ENCODE data around the gene MCUR1. TPM values are rescaled to one million over a fixed set of nuclear protein-coding genes. Genes with fewer than 3 reads are reported as not detected.
"Not testable (repeated sequence)": the region's sequence is repeated elsewhere in the genome, so short reads cannot be mapped to it uniquely, and the experiment has no call there.

MCUR1 gene
- total and polyA plus RNA-seq, 2 donors from 2014 or later, result 24.1 to 39.8 TPM

GRCh38 chr6:13832778-13833177 lies 18.4 kb upstream of the MCUR1 start:
- intact Hi-C loops (cut with DNase I), result no loop called here
- Histone ChIP-seq H3K27ac (ENCODE audit: low read depth in 2 of 2, low read length in 2 of 2) (no peak overlapping the region), H3K4me1 (ENCODE audit: control insufficient read depth in 2 of 3, insufficient read depth in 2 of 3, low read depth in 1 of 3, low read length in 3 of 3) (no peaks in the 10 kb centered on the region), H3K27me3 (ENCODE audit: control insufficient read depth, insufficient read depth, low read length) (no peaks in the 10 kb centered on the region), H3K9ac (ENCODE audit: low read length in 3 of 3) (no peak overlapping the region), H3K36me3 (ENCODE audit: control insufficient read depth in 2 of 3, insufficient read depth in 3 of 3, low read length in 3 of 3) (no peaks in the 10 kb centered on the region), H3K9me3 (ENCODE audit: control insufficient read depth in 2 of 3, insufficient read depth in 1 of 3, low read length in 3 of 3) (no peaks in the 10 kb centered on the region), H3K4me3 (ENCODE audit: low read length in 3 of 3) (no peak overlapping the region)
- no peak for TF ChIP-seq CTCF (IDR thresholded peaks at IDR 0.05; ENCODE audit: borderline replicate concordance, extremely low read depth, insufficient read depth)
- DNase-seq (no peak), FAIRE-seq (no peak)

GRCh38 chr6:13831615-13832014 lies 17.3 kb upstream of the MCUR1 start:
- H3K4me1 ChIP-seq (ENCODE audit: control insufficient read depth in 2 of 3, insufficient read depth in 2 of 3, low read depth in 1 of 3, low read length in 3 of 3), result no peaks in the 10 kb centered on the region
- intact Hi-C loops (cut with DNase I), result no loop called here
- no peak for DNase-seq
- no peak for TF ChIP-seq CTCF (IDR thresholded peaks at IDR 0.05; ENCODE audit: borderline replicate concordance, extremely low read depth, insufficient read depth)
- H3K36me3 ChIP-seq (ENCODE audit: control insufficient read depth in 2 of 3, insufficient read depth in 3 of 3, low read length in 3 of 3), result no peaks in the 10 kb centered on the region
- H3K9me3 ChIP-seq (ENCODE audit: control insufficient read depth in 2 of 3, insufficient read depth in 1 of 3, low read length in 3 of 3), result no peaks in the 10 kb centered on the region
- no peak overlapping the region for H3K9ac ChIP-seq (ENCODE audit: low read length in 3 of 3)
- no peaks in the 10 kb centered on the region for H3K27me3 ChIP-seq (ENCODE audit: control insufficient read depth, insufficient read depth, low read length)
- H3K27ac ChIP-seq (ENCODE audit: low read depth in 2 of 2, low read length in 2 of 2), result no peak overlapping the region
- no peak for FAIRE-seq
- no peak overlapping the region for H3K4me3 ChIP-seq (ENCODE audit: low read length in 3 of 3)

DNA sequence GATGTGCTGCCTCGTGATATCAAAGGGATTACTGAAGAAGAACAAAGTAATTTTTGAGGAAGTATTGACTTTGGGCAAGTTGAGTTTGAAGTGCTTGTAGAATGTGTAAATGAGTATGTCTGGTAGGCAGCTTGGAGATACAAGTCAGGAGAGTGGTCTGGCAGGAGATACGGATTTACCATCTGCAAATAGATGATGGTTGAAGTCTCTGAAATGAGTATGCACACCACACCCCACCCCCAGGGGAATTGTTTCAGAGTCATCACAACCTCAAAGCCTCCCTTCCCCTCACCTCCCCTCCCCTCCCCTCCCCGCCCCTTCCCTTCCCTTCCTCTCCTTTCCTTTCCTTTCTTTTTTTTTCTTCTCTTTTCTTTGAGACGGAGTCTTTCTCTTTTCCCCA lies 16.4 kb upstream of the MCUR1 start:
- H3K36me3 ChIP-seq (ENCODE audit: control insufficient read depth in 2 of 3, insufficient read depth in 3 of 3, low read length in 3 of 3), result no peaks in the 10 kb centered on the region
- no peak for DNase-seq
- no peak overlapping the region for H3K9ac ChIP-seq (ENCODE audit: low read length in 3 of 3)
- intact Hi-C loops (cut with DNase I), result no loop called here
- H3K27me3 ChIP-seq (ENCODE audit: control insufficient read depth, insufficient read depth, low read length), result no peaks in the 10 kb centered on the region
- no peak overlapping the region for H3K4me3 ChIP-seq (ENCODE audit: low read length in 3 of 3)
- H3K4me1 ChIP-seq (ENCODE audit: control insufficient read depth in 2 of 3, insufficient read depth in 2 of 3, low read depth in 1 of 3, low read length in 3 of 3), result no peaks in the 10 kb centered on the region
- H3K27ac ChIP-seq (ENCODE audit: low read depth in 2 of 2, low read length in 2 of 2), result no peak overlapping the region
- FAIRE-seq, result no peak
- no peaks in the 10 kb centered on the region for H3K9me3 ChIP-seq (ENCODE audit: control insufficient read depth in 2 of 3, insufficient read depth in 1 of 3, low read length in 3 of 3)
- TF ChIP-seq CTCF (IDR thresholded peaks at IDR 0.05; ENCODE audit: borderline replicate concordance, extremely low read depth, insufficient read depth), result no peak

DNA sequence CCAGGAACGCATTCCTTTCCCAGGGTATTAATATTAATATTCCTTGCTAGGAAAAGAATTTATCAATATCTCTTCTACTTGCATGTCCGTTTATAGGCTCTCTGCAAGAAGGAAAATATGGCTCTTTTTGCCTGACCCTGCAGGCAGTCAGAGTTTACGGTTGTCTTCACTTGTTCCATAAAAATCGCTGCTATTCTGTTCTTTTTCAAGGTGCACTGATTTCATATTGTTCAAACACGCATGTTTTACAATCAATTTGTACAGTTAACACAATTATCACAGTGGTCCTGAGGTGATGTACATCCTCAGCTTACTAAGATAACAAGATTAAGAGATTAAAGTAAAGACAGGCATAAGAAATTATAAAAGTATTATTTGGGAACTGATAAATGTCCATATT lies 15.1 kb upstream of the MCUR1 start:
- H3K27me3 ChIP-seq (ENCODE audit: control insufficient read depth, insufficient read depth, low read length); H3K4me1 ChIP-seq (ENCODE audit: control insufficient read depth in 2 of 3, insufficient read depth in 2 of 3, low read depth in 1 of 3, low read length in 3 of 3); H3K9me3 ChIP-seq (ENCODE audit: control insufficient read depth in 2 of 3, insufficient read depth in 1 of 3, low read length in 3 of 3); intact Hi-C loops (cut with DNase I); DNase-seq; H3K36me3 ChIP-seq (ENCODE audit: control insufficient read depth in 2 of 3, insufficient read depth in 3 of 3, low read length in 3 of 3); H3K9ac ChIP-seq (ENCODE audit: low read length in 3 of 3); FAIRE-seq; H3K4me3 ChIP-seq (ENCODE audit: low read length in 3 of 3); H3K27ac ChIP-seq (ENCODE audit: low read depth in 2 of 2, low read length in 2 of 2): not testable (repeated sequence)

DNA sequence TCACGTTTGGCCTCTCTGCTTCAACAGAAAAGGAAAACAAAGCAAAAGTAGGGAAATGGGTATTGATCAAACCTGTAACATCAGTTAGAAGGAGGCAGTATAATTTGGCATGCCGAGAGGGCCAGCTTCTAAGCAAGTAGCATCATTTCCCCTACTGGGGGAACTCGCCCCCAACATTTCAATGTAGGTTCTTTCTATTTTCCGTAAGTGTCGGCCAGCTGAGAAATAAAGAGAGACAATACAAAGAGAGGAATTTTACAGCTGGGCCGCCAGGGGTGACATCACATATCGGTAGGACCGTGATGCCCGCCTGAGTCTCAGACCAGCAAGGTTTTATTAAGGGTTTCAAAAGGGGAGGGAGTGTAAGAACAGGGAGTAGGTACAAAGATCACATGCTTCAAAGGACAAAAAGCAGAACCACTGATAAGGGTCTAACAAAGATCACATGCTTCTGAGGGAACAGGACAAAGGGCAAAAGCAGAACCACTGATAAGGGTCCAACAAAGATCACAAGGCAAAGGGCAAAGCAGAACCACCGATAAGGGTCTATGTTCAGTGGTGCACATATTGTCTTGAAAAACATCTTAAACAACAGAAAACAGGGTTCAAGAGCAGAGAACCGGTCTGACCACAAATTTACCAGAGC lies 14.4 kb upstream of the MCUR1 start:
- H3K36me3 ChIP-seq (ENCODE audit: control insufficient read depth in 2 of 3, insufficient read depth in 3 of 3, low read length in 3 of 3); FAIRE-seq; H3K27ac ChIP-seq (ENCODE audit: low read depth in 2 of 2, low read length in 2 of 2); H3K4me3 ChIP-seq (ENCODE audit: low read length in 3 of 3); H3K4me1 ChIP-seq (ENCODE audit: control insufficient read depth in 2 of 3, insufficient read depth in 2 of 3, low read depth in 1 of 3, low read length in 3 of 3); DNase-seq; intact Hi-C loops (cut with DNase I); H3K9me3 ChIP-seq (ENCODE audit: control insufficient read depth in 2 of 3, insufficient read depth in 1 of 3, low read length in 3 of 3); H3K9ac ChIP-seq (ENCODE audit: low read length in 3 of 3); H3K27me3 ChIP-seq (ENCODE audit: control insufficient read depth, insufficient read depth, low read length): not testable (repeated sequence)

Measured in kidney (tissue), 14 donors.